Measurements from ENCODE around the gene SLC6A18.

Gene SLC6A18

DNA sequence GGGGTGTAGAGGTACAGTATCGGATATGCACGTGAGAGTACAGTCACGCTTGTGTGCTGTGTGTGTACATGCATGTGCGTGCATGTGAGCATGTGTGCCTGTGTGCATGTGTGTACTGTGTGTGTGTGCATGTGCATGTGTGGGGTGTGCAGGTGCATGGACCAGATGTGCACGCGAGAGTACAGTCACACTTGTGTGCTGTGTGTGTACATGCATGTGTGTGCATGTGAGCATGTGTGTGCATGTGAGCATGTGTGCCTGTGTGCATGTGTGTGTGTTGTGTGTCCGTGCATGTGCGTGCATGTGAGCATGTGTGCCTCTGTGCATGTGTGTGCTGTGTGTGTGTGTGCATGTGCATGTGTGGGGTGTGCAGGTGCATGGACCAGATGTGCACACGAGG, 13.5 kb upstream of the SLC6A18 start:
- H3K4me3 ChIP-seq (ENCODE audit: control insufficient read depth, low read depth, low read length), result no peak overlapping the region
- DNase-seq (ENCODE audit: low read depth), result no peak
- no peak for TF ChIP-seq CTCF (IDR thresholded peaks at IDR 0.05; ENCODE audit: control insufficient read depth, insufficient read depth, low read depth, low read length, missing control alignments)

GRCh38 chr5:1212271-1212670, 12.9 kb upstream of the SLC6A18 start:
- no peak for TF ChIP-seq CTCF (IDR thresholded peaks at IDR 0.05; ENCODE audit: control insufficient read depth, insufficient read depth, low read depth, low read length, missing control alignments)
- DNase-seq (ENCODE audit: low read depth), result no peak
- H3K4me3 ChIP-seq (ENCODE audit: control insufficient read depth, low read depth, low read length), result no peak overlapping the region

DNA sequence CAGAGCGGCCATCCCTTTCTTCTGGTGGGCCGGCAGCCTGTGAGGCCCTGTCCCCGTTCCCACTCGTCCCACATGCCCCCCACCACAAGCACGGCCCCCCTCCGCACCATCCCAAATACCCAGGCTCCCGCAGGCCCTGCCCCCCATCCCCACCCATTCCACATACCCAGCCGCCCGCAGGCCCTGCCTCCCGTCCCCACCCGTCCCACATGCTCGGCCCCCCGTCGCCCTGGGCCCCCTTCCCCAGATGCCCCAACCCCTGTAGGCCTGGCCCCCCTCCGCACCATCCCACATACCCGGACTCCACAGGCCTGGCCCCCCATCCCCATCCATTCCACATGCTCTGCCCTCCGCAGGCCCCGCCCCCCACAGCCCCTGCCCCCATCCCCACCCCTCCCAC, 12.3 kb upstream of the SLC6A18 start:
- no peak overlapping the region for H3K4me3 ChIP-seq (ENCODE audit: control insufficient read depth, low read depth, low read length)
- TF ChIP-seq CTCF (IDR thresholded peaks at IDR 0.05; ENCODE audit: control insufficient read depth, insufficient read depth, low read depth, low read length, missing control alignments), result no peak
- DNase-seq (ENCODE audit: low read depth), result no peak

- no peak overlapping the region for H3K4me3 ChIP-seq (ENCODE audit: control insufficient read depth, low read depth, low read length)
- no peak for TF ChIP-seq CTCF (IDR thresholded peaks at IDR 0.05; ENCODE audit: control insufficient read depth, insufficient read depth, low read depth, low read length, missing control alignments)
- no peak for DNase-seq (ENCODE audit: low read depth)
Observed at GRCh38 chr5:1213508-1214162, 11.5 kb upstream of the SLC6A18 start.

DNA sequence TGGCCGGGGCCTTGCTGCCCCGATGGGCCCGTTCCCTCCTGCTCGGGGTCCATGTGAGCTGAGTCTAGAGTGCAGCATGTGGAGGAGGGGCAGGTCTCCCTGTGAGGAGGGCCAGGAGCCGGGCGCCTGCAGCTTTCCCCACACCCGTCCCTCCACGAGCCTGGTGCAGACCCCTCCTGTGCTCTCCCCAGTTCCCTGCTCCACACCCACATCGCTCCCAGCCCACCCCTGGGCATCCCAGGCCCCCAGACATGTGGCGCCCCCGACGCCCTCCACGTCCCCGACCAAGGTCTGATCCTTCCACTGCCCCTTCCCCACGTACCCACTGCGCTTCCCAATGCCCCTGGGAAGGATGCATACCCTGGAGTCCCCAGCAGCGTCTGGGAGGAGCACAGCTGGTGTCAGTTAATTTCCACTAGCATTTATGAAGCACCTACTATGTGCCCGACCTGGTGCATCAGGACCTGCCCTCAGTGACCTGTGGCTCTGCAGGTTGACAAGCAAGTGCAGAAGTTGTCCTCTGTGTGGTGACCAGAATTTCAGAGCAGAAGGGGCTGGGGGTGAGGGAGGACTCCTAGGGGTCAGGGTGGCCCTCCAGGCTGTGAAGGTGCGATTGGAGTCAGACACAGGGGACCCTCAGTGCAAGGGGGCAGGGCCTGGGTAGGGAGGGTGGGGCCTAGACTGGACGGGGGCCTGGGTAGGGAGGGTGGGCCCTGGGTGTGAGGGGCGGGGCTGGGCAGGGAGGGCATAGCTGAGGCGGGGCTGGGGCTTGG, 10.8 kb upstream of the SLC6A18 start:
- TF ChIP-seq CTCF (IDR thresholded peaks at IDR 0.05; ENCODE audit: control insufficient read depth, insufficient read depth, low read depth, low read length, missing control alignments), result no peak
- DNase-seq (ENCODE audit: low read depth), result no peak
- no peak overlapping the region for H3K4me3 ChIP-seq (ENCODE audit: control insufficient read depth, low read depth, low read length)

DNA sequence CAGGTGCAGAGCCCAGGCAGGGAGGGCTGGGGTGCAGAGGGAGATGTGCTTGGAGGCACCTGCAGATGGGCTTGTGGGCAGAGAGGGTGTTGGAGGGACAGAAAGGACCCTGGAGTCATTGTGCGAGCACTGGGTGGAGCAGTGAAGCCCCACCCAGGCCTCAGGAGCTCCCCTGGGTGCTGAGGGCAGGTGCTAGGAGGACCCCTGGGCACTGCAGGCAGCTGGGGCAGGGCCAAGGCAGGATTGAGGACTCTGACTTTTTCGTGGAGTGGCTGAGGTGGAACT, 10.3 kb upstream of the SLC6A18 start:
- no peak overlapping the region for H3K4me3 ChIP-seq (ENCODE audit: control insufficient read depth, low read depth, low read length)
- DNase-seq (ENCODE audit: low read depth), result no peak
- TF ChIP-seq CTCF (IDR thresholded peaks at IDR 0.05; ENCODE audit: control insufficient read depth, insufficient read depth, low read depth, low read length, missing control alignments), result no peak
